GM21723 (cell line): ENCODE data around the gene CMTM8.

Source experiments
- ATAC-seq: cut with Tn5 transposase; IDR thresholded peaks from one replicate; pipeline ENCODE4 v1.9.1; 2021; ENCODE audit warnings: mild to moderate bottlenecking, moderate library complexity; ENCODE audit not compliant: unreplicated experiment

Gene CMTM8

GRCh38 chr3:32305361-32305876 is 66.9 kb downstream of the CMTM8 start:
- ATAC-seq: no peak

- no peak for ATAC-seq
These were observed 67.6 kb downstream of the CMTM8 start for GRCh38 chr3:32306072-32306471.

GRCh38 chr3:32307591-32307990 is 69.1 kb downstream of the CMTM8 start:
- ATAC-seq: no peak

GRCh38 chr3:32308378-32308777 is 69.9 kb downstream of the CMTM8 start:
- no peak for ATAC-seq

GRCh38 chr3:32309654-32310242 is 71.3 kb downstream of the CMTM8 start:
- no peak for ATAC-seq

GRCh38 chr3:32310336-32310735 is 71.9 kb downstream of the CMTM8 start:
- ATAC-seq: no peak

- ATAC-seq: no peak
These were observed 72.7 kb downstream of the CMTM8 start for GRCh38 chr3:32310918-32311839.

GRCh38 chr3:32312251-32312650 is 73.8 kb downstream of the CMTM8 start:
- ATAC-seq: no peak

- no peak for ATAC-seq
These were observed 74.7 kb downstream of the CMTM8 start for GRCh38 chr3:32313169-32313568.

GRCh38 chr3:32313723-32314473 is 75.4 kb downstream of the CMTM8 start:
- ATAC-seq: no peak

GRCh38 chr3:32315441-32315840 is 77.0 kb downstream of the CMTM8 start:
- ATAC-seq: no peak

- no peak for ATAC-seq
These were observed 77.8 kb downstream of the CMTM8 start for GRCh38 chr3:32316319-32316718.

- ATAC-seq: no peak
These were observed 78.5 kb downstream of the CMTM8 start for GRCh38 chr3:32316976-32317375.

GRCh38 chr3:32319607-32320006 is 81.1 kb downstream of the CMTM8 start:
- no peak for ATAC-seq

GRCh38 chr3:32320080-32320479 is 81.6 kb downstream of the CMTM8 start:
- ATAC-seq: no peak

- ATAC-seq: no peak
These were observed 82.8 kb downstream of the CMTM8 start for GRCh38 chr3:32321095-32321790.

GRCh38 chr3:32322311-32322710 is 83.8 kb downstream of the CMTM8 start:
- ATAC-seq: no peak

- no peak for ATAC-seq
These were observed 85.1 kb downstream of the CMTM8 start for GRCh38 chr3:32323604-32324003.

- no peak for ATAC-seq
These were observed 86.7 kb downstream of the CMTM8 start for GRCh38 chr3:32325201-32325600.

GRCh38 chr3:32325927-32326326 is 87.4 kb downstream of the CMTM8 start:
- no peak for ATAC-seq

GRCh38 chr3:32326795-32327194 is 88.3 kb downstream of the CMTM8 start:
- ATAC-seq: no peak
